Common myeloid progenitor, CD34-positive (primary cell): ENCODE results near the gene ALDH3B1.

Experiments
- CTCF ChIA-PET: fragments of 350-600 bp; sonication (Branson Sonifier 250); formaldehyde crosslinking; loops from one replicate; lab custom pipeline; 2021; ENCODE audit warnings: antibody characterized with exemption; lab: Charles Lee
- POLR2A ChIA-PET: fragments of 350-600 bp; sonication (Branson Sonifier 250); formaldehyde crosslinking; loops from one replicate; lab custom pipeline; 2021; ENCODE audit warnings: antibody characterized with exemption; lab: Charles Lee
- DNase-seq, 3 donors: peaks; one replicate each; pipeline versions ENCODE4 v3.0.0 to v3.0.0-alpha.2; 2013
- H3K27ac ChIP-seq, 2 experiments: 1 replicate in 1 of 2; 2 replicates in 1 of 2; pipeline ENCODE4 v1.7.0; 2013; ENCODE audit warnings: inconsistent platforms in 2 of 2, low read length in 2 of 2, mild to moderate bottlenecking in 2 of 2, low read depth in 1 of 2, moderate library complexity in 1 of 2; ENCODE audit not compliant: severe bottlenecking in 2 of 2, insufficient read depth in 1 of 2, poor library complexity in 1 of 2
- H3K27me3 ChIP-seq, 5 experiments: replicated peaks in 2 of 5; 1 replicate in 3 of 5; 2 replicates in 2 of 5; pipeline versions ENCODE4 v1.6.1 to v1.7.0; 2013; ENCODE audit warnings: low read length in 4 of 5, mild to moderate bottlenecking in 2 of 5, moderate library complexity in 2 of 5, inconsistent platforms in 1 of 5; ENCODE audit not compliant: insufficient read depth in 5 of 5, control insufficient read depth in 4 of 5
- H3K36me3 ChIP-seq, 4 experiments: 1 replicate in 2 of 4; 2 replicates in 2 of 4; pipeline versions ENCODE4 v1.6.1 to v1.7.0; 2013; ENCODE audit warnings: low read length in 3 of 4, control low read depth in 1 of 4, mild to moderate bottlenecking in 1 of 4; ENCODE audit not compliant: control insufficient read depth in 4 of 4, insufficient read depth in 4 of 4
- H3K4me1 ChIP-seq, 4 experiments: 1 replicate in 3 of 4; 2 replicates in 1 of 4; pipeline versions ENCODE4 v1.6.1 to v1.7.1; 2013; ENCODE audit warnings: low read length in 3 of 4, mild to moderate bottlenecking in 3 of 4, control low read depth in 1 of 4, inconsistent platforms in 1 of 4, moderate library complexity in 1 of 4; ENCODE audit not compliant: control insufficient read depth in 4 of 4, insufficient read depth in 4 of 4; ENCODE audit errors: control extremely low read depth in 1 of 4
- H3K4me3 ChIP-seq, 7 experiments: 1 replicate in 4 of 7; 2 replicates in 3 of 7; pipeline versions ENCODE4 v1.5.1 to v1.7.0; 2013; ENCODE audit warnings: mild to moderate bottlenecking in 7 of 7, low read length in 6 of 7, moderate library complexity in 6 of 7, inconsistent platforms in 2 of 7, low read depth in 2 of 7, control low read depth in 1 of 7; ENCODE audit not compliant: insufficient read depth in 4 of 7, control insufficient read depth in 1 of 7; ENCODE audit errors: extremely low read depth in 1 of 7
- H3K9me3 ChIP-seq, 5 experiments: 1 replicate in 4 of 5; 2 replicates in 1 of 5; pipeline versions ENCODE4 v1.6.1 to v1.7.1; 2013; ENCODE audit warnings: low read length in 4 of 5, mild to moderate bottlenecking in 2 of 5, inconsistent platforms in 1 of 5, low read depth in 1 of 5, moderate library complexity in 1 of 5; ENCODE audit not compliant: control insufficient read depth in 4 of 5, insufficient read depth in 2 of 5; ENCODE audit errors: control extremely low read depth in 1 of 5
- WGBS: methylation state at CpG from one replicate; pipeline ENCODE4 v1.1.5; 2013; ENCODE audit not compliant: insufficient coverage; 5-methylcytosine and 5-hydroxymethylcytosine counted together

The ALDH3B1 gene

DNA sequence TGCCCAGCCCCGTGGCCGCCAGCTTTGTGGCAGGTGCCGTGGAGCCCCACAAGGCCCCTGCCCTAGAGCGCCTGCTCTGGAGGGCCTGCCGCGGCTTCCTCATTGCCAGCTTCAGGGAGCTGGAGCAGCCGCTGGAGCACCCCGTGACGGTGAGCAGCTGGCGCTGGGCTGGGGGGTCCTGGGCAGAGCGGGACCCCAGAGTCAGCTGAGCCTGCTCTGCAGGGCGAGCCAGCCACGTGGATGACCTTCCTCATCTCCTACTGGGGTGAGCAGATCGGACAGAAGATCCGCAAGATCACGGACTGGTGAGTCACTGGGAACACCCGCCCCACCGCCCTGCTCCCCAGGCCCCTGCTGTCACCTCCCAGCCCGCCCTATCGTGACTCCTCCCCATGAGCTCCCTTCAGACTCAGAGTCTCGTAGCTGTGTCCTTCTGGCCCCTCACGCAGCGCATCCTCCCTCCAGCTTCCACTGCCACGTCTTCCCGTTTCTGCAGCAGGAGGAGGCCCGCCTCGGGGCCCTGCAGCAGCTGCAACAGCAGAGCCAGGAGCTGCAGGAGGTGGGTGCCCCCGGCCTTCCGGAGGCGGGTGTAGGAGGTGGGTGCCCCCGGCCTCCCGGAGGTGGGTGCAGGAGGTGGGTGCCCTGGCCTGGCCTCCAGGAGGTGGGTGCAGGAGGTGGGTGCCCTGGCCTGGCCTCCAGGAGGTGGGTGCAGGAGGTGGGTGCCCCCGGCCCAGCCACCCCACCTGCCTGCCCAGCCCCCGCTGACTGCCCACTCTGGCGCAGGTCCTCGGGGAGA lies 33.4 kb downstream of the ALDH3B1 start:
- POLR2A ChIA-PET, result interaction anchor here (1.1 kb wide), 1 partner anchor 13 kb away, joined by 3 read pairs; no protein-coding TSS in a partner anchor
- no peak overlapping the region for H3K27ac ChIP-seq
- DNase-seq, result peak in 1 of 3 donors; percentile 23
- WGBS, result 95% methylated on average over 30 of the region's 36 CpGs
- no peak overlapping the region for H3K4me3 ChIP-seq
- H3K4me1 ChIP-seq, result peaks cover 2 to 33% (median 31%) of the 10 kb centered on the region in 4 experiments
- no peaks in the 10 kb centered on the region for H3K27me3 ChIP-seq
- CTCF ChIA-PET, result interaction anchor here (0.9 to 4.8 kb wide), 2 partner anchors 16 to 34 kb away, joined by 3 to 25 read pairs; partner anchors contain the start of gene ALDH3B1
- no peaks in the 10 kb centered on the region for H3K9me3 ChIP-seq
- H3K36me3 ChIP-seq, result peaks cover 2 to 68% (median 30%) of the 10 kb centered on the region in 4 experiments

- WGBS, result 97% methylated on average over 18 of the region's 24 CpGs
- Histone ChIP-seq H3K36me3 (peaks cover 2 to 75% (median 36%) of the 10 kb centered on the region in 4 experiments), H3K27ac (no peak overlapping the region), H3K4me3 (no peak overlapping the region), H3K27me3 (no peaks in the 10 kb centered on the region), H3K9me3 (no peaks in the 10 kb centered on the region), H3K4me1 (peaks cover 2 to 25% (median 24%) of the 10 kb centered on the region in 4 experiments)
- POLR2A ChIA-PET, result interaction anchor here (1.1 kb wide), 1 partner anchor 12 kb away, joined by 3 read pairs; no protein-coding TSS in a partner anchor
- CTCF ChIA-PET, result interaction anchor here (4.8 kb wide), 1 partner anchor 35 kb away, joined by 25 read pairs; the partner anchor contains the start of gene ALDH3B1
- no peak for DNase-seq
Observed at GRCh38 chr11:68044145-68044813, 34.2 kb downstream of the ALDH3B1 start.

- Histone ChIP-seq H3K27me3 (no peaks in the 10 kb centered on the region), H3K27ac (no peak overlapping the region), H3K9me3 (no peaks in the 10 kb centered on the region), H3K36me3 (peaks cover 2 to 82% (median 41%) of the 10 kb centered on the region in 4 experiments), H3K4me3 (no peak overlapping the region), H3K4me1 (peaks cover under 1 to 20% (median 18%) of the 10 kb centered on the region in 4 experiments)
- WGBS, result 100% methylated on average over 13 of the region's 18 CpGs
- ChIA-PET POLR2A (no interaction called here), CTCF (no interaction called here)
- no peak for DNase-seq
Observed at GRCh38 chr11:68044898-68045351, 34.8 kb downstream of the ALDH3B1 start.

- H3K9me3 ChIP-seq, result no peaks in the 10 kb centered on the region
- H3K4me3 ChIP-seq, result no peak overlapping the region
- no peak overlapping the region for H3K27ac ChIP-seq
- no peaks in the 10 kb centered on the region for H3K4me1 ChIP-seq
- POLR2A ChIA-PET, result interaction anchor here (0.6 kb wide), 1 partner anchor 24 kb away, joined by 3 read pairs; no protein-coding TSS in a partner anchor
- DNase-seq, result no peak
- 95% methylated on average over 35 of the region's 37 CpGs for whole genome bisulfite sequencing
- peaks cover 2 to 93% (median 57%) of the 10 kb centered on the region in 4 experiments for H3K36me3 ChIP-seq
- CTCF ChIA-PET, result interaction anchor here (0.6 kb wide), 1 partner anchor 28 kb away, joined by 3 read pairs; no protein-coding TSS in a partner anchor
- no peaks in the 10 kb centered on the region for H3K27me3 ChIP-seq
Observed at GRCh38 chr11:68047437-68048290, 37.5 kb downstream of the ALDH3B1 start.

DNA sequence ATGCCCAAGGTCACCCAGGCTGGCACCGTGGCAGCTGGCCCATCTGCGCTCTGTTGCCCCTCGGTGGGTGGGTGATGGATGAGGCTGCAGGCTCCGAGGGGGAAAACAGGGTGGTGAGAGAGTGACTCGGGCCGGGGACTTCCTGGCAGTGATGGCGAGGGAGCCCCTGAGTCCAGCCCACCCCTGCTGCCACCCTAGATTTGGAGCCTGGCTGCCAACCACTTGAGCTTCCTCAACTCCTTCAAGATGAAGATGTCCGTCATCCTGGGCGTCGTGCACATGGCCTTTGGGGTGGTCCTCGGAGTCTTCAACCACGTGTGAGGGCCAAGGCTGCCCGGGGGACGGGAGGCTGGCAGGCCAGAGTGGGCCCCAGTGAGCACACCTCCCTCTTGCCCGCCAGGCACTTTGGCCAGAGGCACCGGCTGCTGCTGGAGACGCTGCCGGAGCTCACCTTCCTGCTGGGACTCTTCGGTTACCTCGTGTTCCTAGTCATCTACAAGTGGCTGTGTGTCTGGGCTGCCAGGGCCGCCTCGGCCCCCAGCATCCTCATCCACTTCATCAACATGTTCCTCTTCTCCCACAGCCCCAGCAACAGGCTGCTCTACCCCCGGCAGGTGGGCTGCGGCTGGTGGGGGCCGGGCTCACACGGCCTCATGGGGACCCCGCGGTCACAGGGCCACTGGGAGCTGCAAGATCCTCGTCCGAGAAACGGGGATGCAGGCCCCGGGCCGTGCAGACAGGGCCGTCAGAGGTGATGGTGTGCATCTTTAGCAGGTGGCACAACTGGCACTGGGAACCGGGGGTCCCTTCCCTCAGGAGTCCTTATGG lies 38.8 kb downstream of the ALDH3B1 start:
- 99% methylated on average over 30 of the region's 35 CpGs for WGBS
- Histone ChIP-seq H3K4me3 (no peak overlapping the region), H3K27me3 (no peaks in the 10 kb centered on the region), H3K36me3 (peaks cover 2 to 93% (median 55%) of the 10 kb centered on the region in 4 experiments), H3K9me3 (no peaks in the 10 kb centered on the region), H3K4me1 (no peaks in the 10 kb centered on the region), H3K27ac (no peak overlapping the region)
- no peak for DNase-seq
- CTCF ChIA-PET, result no interaction called here
- POLR2A ChIA-PET, result no interaction called here
